Stomach smooth muscle (tissue), 2 donors: ENCODE measurements around the gene MIER1.

Source experiments
- H3K27ac ChIP-seq: one replicate; pipeline ENCODE4 v1.7.0; 2013; ENCODE audit warnings: mild to moderate bottlenecking, low read length, inconsistent platforms
- H3K27me3 ChIP-seq, 2 donors: one replicate each; pipeline ENCODE4 v1.7.0; 2013; ENCODE audit warnings: low read length in 2 of 2; ENCODE audit not compliant: insufficient read depth in 2 of 2, control insufficient read depth in 1 of 2
- H3K36me3 ChIP-seq, 2 donors: one replicate each; pipeline ENCODE4 v1.7.0; 2013; ENCODE audit warnings: low read length in 2 of 2; ENCODE audit not compliant: control insufficient read depth in 2 of 2, insufficient read depth in 2 of 2
- H3K4me1 ChIP-seq: one replicate; pipeline ENCODE4 v1.7.0; 2013; ENCODE audit warnings: low read length; ENCODE audit not compliant: control insufficient read depth, insufficient read depth
- H3K4me3 ChIP-seq, 2 donors: one replicate each; pipeline ENCODE4 v1.7.0; 2013; ENCODE audit warnings: low read length in 2 of 2
- H3K9ac ChIP-seq, 2 donors: one replicate each; pipeline ENCODE4 v1.7.0; 2013; ENCODE audit warnings: low read length in 2 of 2, mild to moderate bottlenecking in 1 of 2
- H3K9me3 ChIP-seq, 2 donors: one replicate each; pipeline ENCODE4 v1.7.0; 2013; ENCODE audit warnings: low read length in 2 of 2; ENCODE audit not compliant: control insufficient read depth in 2 of 2
- donor health status: healthy.
- donor health status: Pancreatic carcinoma.

MIER1 gene

GRCh38 chr1:66996018-66996682, 71.4 kb downstream of the MIER1 start:
- Histone ChIP-seq H3K9me3 (no peaks in the 10 kb centered on the region), H3K9ac (no peak overlapping the region), H3K36me3 (peaks cover 6 to 7% of the 10 kb centered on the region in 2 donors), H3K27ac (no peak overlapping the region), H3K4me1 (peaks cover 4% of the 10 kb centered on the region), H3K27me3 (no peaks in the 10 kb centered on the region), H3K4me3 (no peak overlapping the region)

DNA sequence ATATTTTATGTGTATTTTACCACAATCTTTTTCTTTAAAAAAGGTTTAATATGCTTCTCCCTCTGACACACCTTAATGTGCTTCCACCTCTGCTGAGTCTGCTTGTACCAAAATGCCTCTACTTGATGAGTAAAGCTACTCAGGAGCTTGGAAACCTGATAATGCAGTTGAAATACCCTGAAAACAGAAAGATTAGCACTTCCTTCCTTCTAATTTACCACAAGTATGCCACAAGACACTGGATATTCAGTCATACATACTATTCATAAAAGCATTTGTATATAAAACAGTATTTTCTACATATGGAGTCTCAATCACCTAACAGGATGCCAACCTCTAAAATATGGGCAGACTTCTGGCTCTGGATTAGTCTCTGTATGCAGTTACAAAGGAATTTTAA, 74.2 kb downstream of the MIER1 start:
- H3K9ac ChIP-seq = no peak overlapping the region
- peaks cover 5 to 6% of the 10 kb centered on the region in 2 donors for H3K36me3 ChIP-seq
- H3K4me3 ChIP-seq = no peak overlapping the region
- no peak overlapping the region for H3K27ac ChIP-seq
- peaks cover 15% of the 10 kb centered on the region for H3K4me1 ChIP-seq
- H3K9me3 ChIP-seq = no peaks in the 10 kb centered on the region
- no peaks in the 10 kb centered on the region for H3K27me3 ChIP-seq

DNA sequence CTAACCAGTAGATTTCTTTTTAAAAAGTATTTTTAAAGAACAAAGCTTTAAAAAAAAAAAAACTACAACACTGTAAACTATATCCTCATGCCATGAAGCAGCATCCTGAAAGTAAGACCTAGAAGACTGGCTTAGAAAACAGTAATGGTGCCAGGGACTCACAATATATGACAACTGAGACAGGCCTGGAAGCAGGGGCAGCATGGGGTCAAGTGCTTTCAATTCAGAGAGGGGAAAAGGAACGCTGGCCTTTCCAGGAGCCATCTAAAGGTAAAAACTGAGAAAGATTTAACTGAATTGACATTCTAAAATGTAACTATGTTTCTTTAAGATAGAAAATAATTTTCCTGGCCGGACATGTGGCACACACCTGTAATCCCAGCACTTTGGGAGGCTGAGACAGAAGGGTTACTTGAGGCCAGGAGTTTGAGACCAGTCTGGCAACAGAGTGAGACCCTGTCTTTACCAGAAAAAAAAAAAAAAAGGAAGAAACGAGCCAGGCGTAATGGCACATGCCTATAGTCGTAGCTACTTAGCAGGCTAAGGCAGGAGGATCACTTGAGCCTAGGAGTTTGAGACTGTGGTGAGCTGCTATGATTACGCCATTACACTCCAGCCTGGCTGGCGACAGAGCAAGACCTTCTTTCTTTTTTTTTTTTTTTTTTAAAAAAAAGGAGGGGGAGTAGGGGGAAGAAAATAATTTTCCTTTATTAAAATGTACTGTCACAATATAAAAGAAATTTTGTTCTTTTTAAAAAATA, 75.0 kb downstream of the MIER1 start:
- Histone ChIP-seq H3K27me3 (no peaks in the 10 kb centered on the region), H3K9ac (no peak overlapping the region), H3K4me1 (peaks cover 15% of the 10 kb centered on the region), H3K4me3 (peak overlapping the region in 1 of 2 donors; percentile 15), H3K36me3 (peaks cover 5 to 6% of the 10 kb centered on the region in 2 donors), H3K9me3 (no peaks in the 10 kb centered on the region), H3K27ac (peak overlapping the region; percentile 37)

DNA sequence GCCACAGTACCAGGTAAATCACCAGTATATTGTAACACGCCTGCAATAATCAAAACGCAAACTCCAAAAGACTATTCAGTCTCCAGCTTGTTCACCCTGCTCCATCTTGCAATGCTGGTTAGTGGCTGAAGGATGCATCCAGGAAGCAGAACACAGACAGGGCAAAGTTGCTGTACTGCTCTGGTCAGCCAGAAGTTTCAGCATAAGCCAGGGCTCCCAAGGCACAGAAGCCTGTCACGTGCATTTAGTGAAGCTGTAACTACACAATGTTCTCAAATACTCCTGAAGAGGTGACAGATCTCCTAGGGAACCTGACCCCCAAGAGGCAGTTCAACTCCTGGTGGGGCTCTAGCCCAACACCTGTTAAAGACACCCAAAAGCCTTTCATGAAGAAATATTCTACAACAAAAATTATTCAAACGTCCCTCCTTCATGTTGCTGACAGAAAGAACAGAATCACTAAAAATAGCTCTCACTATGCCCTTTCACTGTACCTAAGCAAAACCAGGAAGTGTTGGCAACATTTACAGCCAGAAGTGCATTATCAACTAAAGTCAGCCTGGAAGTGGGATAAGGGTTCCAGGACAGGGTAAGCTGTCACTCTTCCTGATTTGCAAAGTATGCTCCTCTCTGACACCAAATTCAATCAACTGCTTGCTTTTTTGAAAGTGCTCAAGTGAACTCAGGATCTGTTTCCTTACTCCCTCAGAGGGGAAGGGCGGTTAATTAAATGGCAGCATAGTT, 77.1 kb downstream of the MIER1 start:
- H3K4me3 ChIP-seq = no peak overlapping the region
- no peaks in the 10 kb centered on the region for H3K9me3 ChIP-seq
- peaks cover 15% of the 10 kb centered on the region for H3K4me1 ChIP-seq
- peaks cover 5 to 6% of the 10 kb centered on the region in 2 donors for H3K36me3 ChIP-seq
- no peak overlapping the region for H3K9ac ChIP-seq
- no peaks in the 10 kb centered on the region for H3K27me3 ChIP-seq
- peak overlapping the region; percentile 62 for H3K27ac ChIP-seq

DNA sequence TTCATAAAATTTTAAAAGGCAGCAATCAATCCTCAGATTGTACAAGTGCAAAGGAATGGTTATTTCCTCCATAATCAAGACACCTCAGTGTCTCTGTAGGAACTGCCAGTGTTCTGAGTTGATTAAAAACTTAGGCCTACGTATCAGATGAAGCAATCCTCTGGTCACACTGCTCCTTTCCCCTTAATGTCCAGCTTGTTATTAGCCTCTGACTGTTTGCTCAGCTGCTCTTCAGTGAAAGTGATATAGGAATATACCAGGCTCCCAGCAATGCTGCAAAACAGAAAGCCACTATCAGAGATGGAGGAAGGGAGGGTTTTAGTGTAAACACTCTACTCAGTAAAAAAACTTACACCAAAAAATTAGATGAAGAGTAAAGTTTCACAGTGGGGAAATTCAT, 79.4 kb downstream of the MIER1 start:
- Histone ChIP-seq H3K4me3 (no peak overlapping the region), H3K9me3 (no peaks in the 10 kb centered on the region), H3K9ac (no peak overlapping the region), H3K27me3 (no peaks in the 10 kb centered on the region), H3K27ac (no peak overlapping the region), H3K36me3 (peaks cover 8 to 10% of the 10 kb centered on the region in 2 donors), H3K4me1 (peaks cover 15% of the 10 kb centered on the region)

DNA sequence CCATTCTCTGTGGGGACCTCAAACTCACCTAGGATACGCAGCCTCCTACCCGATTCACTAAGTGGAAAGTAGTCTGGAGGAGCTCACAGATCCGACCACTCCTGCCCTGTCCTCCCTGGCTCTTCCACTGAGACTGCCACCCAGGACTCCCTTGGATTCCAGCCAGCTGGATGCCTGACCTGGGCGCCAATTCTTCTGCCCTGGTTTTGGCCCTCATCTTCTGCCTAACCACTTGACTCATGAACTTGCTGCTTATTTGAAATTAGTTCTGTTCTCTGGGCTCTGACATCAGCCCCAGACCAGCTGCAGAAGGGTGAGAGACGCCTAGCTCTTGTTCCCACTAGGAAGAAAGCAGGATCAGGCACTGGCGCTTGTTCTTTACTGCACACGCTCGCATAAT, 80.3 kb downstream of the MIER1 start:
- Histone ChIP-seq H3K4me1 (peaks cover 12% of the 10 kb centered on the region), H3K4me3 (no peak overlapping the region), H3K9ac (no peak overlapping the region), H3K36me3 (peaks cover 9 to 10% of the 10 kb centered on the region in 2 donors), H3K27ac (no peak overlapping the region), H3K27me3 (no peaks in the 10 kb centered on the region), H3K9me3 (no peaks in the 10 kb centered on the region)

DNA sequence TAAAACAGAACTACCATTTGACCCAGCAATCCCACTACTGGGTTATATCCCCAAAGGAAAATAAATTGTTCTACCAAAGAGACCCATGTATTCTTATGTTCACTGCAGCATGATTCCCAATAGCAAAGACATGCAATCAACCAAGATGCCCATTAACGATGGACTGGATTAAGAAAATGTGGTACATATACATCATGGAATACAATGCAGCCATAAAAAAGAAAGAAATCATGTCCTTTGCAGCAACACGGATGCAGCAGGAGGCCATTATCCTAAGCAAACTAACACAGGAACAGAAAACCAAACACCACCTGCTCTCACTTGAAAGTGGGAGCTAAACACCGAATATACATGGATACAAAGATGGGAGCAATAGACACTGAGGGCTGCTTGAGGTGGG, 85.0 kb downstream of the MIER1 start:
- no peak overlapping the region for H3K27ac ChIP-seq
- peaks cover 5 to 11% of the 10 kb centered on the region in 2 donors for H3K36me3 ChIP-seq
- H3K4me1 ChIP-seq = no peaks in the 10 kb centered on the region
- H3K9me3 ChIP-seq = no peaks in the 10 kb centered on the region
- H3K27me3 ChIP-seq = no peaks in the 10 kb centered on the region
- no peak overlapping the region for H3K9ac ChIP-seq
- H3K4me3 ChIP-seq = no peak overlapping the region

DNA sequence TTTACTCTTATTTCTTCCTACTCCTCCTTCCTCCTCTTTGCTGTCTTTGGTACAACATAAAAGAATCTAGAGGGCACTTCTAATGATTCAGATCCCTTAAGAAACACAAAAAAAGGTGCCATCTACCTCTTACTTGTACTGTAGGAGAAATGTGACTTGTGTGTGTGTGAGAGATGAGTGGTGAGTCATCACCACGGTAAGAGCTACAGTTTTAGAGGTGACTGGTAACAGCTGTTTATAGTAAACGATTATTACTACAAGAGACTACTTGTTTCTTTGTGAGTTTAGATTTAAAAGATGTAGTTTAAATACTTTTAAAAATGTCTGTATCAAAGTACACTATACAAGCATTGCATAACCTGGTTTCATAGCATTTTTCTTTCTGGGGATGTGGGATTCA, 88.8 kb downstream of the MIER1 start:
- no peak overlapping the region for H3K27ac ChIP-seq
- H3K4me3 ChIP-seq = no peak overlapping the region
- H3K4me1 ChIP-seq = peaks cover 2% of the 10 kb centered on the region
- H3K36me3 ChIP-seq = peaks cover under 1 to 13% of the 10 kb centered on the region in 2 donors
- H3K9me3 ChIP-seq = no peaks in the 10 kb centered on the region
- H3K27me3 ChIP-seq = no peaks in the 10 kb centered on the region
- no peak overlapping the region for H3K9ac ChIP-seq

DNA sequence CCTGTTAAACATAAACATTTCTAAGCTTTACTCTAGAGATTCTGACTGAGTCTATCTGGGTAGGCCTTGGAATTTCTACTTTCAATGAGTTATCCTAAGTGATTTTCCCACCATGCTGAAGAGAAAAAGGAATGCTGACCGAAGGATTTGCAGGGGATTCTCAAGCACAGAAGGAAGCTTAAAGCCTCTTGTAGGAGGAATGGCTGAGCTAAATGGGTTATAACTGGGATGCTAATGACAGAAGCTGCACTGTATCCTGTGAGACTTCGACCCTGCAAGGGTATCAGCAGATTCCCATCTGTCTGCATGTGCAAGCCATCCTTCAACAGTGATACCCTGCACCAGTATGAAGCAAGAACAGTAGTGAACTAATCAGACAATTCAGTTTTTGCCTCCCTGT, 93.8 kb downstream of the MIER1 start:
- H3K4me3 ChIP-seq = no peak overlapping the region
- no peak overlapping the region for H3K9ac ChIP-seq
- no peaks in the 10 kb centered on the region for H3K27me3 ChIP-seq
- H3K27ac ChIP-seq = peak overlapping the region; percentile 83
- H3K36me3 ChIP-seq = peaks cover 2 to 4% of the 10 kb centered on the region in 2 donors
- no peaks in the 10 kb centered on the region for H3K9me3 ChIP-seq
- peaks cover 25% of the 10 kb centered on the region for H3K4me1 ChIP-seq

- peak overlapping the region; percentile 0 to 38 for H3K9ac ChIP-seq
- H3K27ac ChIP-seq = peak overlapping the region; percentile 83
These were observed 94.3 kb downstream of the MIER1 start for GRCh38 chr1:67019121-67019520.

More at GRCh38 chr1:67019121-67019520, 94.3 kb downstream of the MIER1 start:
- Histone ChIP-seq H3K4me3 (no peak overlapping the region), H3K36me3 (peaks cover 2 to 4% of the 10 kb centered on the region in 2 donors), H3K9me3 (no peaks in the 10 kb centered on the region), H3K27me3 (no peaks in the 10 kb centered on the region), H3K4me1 (peaks cover 25% of the 10 kb centered on the region)
